Amygdala (tissue), 56 donors: ENCODE results near the gene SLC25A44.
"Not testable (repeated sequence)": the region's sequence is repeated elsewhere in the genome, so short reads cannot be mapped to it uniquely, and the experiment has no call there.

Experiments
- DNase-seq, 56 donors: peaks; one replicate each; lab custom pipeline; 2025; lab: John Stamatoyannopoulos, UW

SLC25A44 gene

GRCh38 chr1:156162430-156163037, 31.4 kb upstream of the SLC25A44 start:
- DNase-seq = no peak

- no peak for DNase-seq
These were observed 30.2 kb upstream of the SLC25A44 start for GRCh38 chr1:156163712-156164111.

GRCh38 chr1:156164125-156164831, 29.6 kb upstream of the SLC25A44 start:
- no peak for DNase-seq

- DNase-seq = no peak
These were observed 28.8 kb upstream of the SLC25A44 start for GRCh38 chr1:156165083-156165482.

- DNase-seq = no peak
These were observed 26.4 kb upstream of the SLC25A44 start for GRCh38 chr1:156167536-156167935.

GRCh38 chr1:156172696-156173470, 21.0 kb upstream of the SLC25A44 start:
- DNase-seq = no peak

- no peak for DNase-seq
These were observed 17.2 kb upstream of the SLC25A44 start for GRCh38 chr1:156176610-156177210.

GRCh38 chr1:156177919-156178654, 15.8 kb upstream of the SLC25A44 start:
- peak in 7 of 56 donors; percentile 17 to 37 (median 21) for DNase-seq

- DNase-seq = no peak
These were observed 13.4 kb upstream of the SLC25A44 start for GRCh38 chr1:156180471-156180870.

GRCh38 chr1:156181391-156181924, 12.4 kb upstream of the SLC25A44 start:
- not testable (repeated sequence) for DNase-seq

GRCh38 chr1:156182010-156182779, 11.7 kb upstream of the SLC25A44 start:
- DNase-seq = not testable (repeated sequence)

- not testable (repeated sequence) for DNase-seq
These were observed 7.3 kb upstream of the SLC25A44 start for GRCh38 chr1:156186347-156187177.

GRCh38 chr1:156190265-156190664, 3.6 kb upstream of the SLC25A44 start:
- not testable (repeated sequence) for DNase-seq

GRCh38 chr1:156191292-156191964, 2.5 kb upstream of the SLC25A44 start:
- peak in 2 of 56 donors; percentile 1 to 5 for DNase-seq

- no peak for DNase-seq
These were observed 756 bp upstream of the SLC25A44 start for GRCh38 chr1:156193208-156193487.

GRCh38 chr1:156194300-156194652, 372 bp downstream of the SLC25A44 start:
- peak in 13 of 56 donors; percentile 19 to 73 (median 54) for DNase-seq

GRCh38 chr1:156195853-156196252, 1.9 kb downstream of the SLC25A44 start:
- no peak for DNase-seq

- DNase-seq = no peak
These were observed 2.5 kb downstream of the SLC25A44 start for GRCh38 chr1:156196445-156196844.
